Caco-2 (cell line): Measurements from ENCODE around the gene RNU7-1. TPM values are rescaled to one million over a fixed set of nuclear protein-coding genes. Genes with fewer than 3 reads are reported as not detected.

Experiments
- BruUV-seq: library from RNA; stranded (reverse); fragments of 400-500 nt; replicated peaks from 2 replicates; lab custom pipeline; 2021; lab: Mats Ljungman, UMichigan
- CTCF ChIA-PET: fragments of 300-600 bp; sonication (Branson Sonifier 250); formaldehyde crosslinking; loops from one replicate; lab custom pipeline; 2022; ENCODE audit warnings: antibody characterized with exemption; lab: Charles Lee
- POLR2A ChIA-PET: fragments of 300-600 bp; sonication (Branson Sonifier 250); formaldehyde crosslinking; loops from one replicate; lab custom pipeline; 2022; ENCODE audit warnings: antibody characterized with exemption; lab: Charles Lee
- DNase-seq, 2 experiments: peaks; one replicate each; pipeline versions ENCODE4 v3.0.0 to v3.0.0-alpha.2; 2020 to 2022
- H3K27me3 ChIP-seq: replicated peaks from 2 replicates; pipeline ENCODE4 v1.6.0; 2011; ENCODE audit warnings: low read length; ENCODE audit not compliant: control insufficient read depth, insufficient read depth
- H3K36me3 ChIP-seq: 2 replicates; pipeline ENCODE4 v1.5.1; 2011; ENCODE audit warnings: low read length; ENCODE audit not compliant: control insufficient read depth, insufficient read depth
- H3K4me1 ChIP-seq: fragments of 250-450 bp; sonication (Bioruptor Pico); 2 replicates; pipeline ENCODE4 v1.5.1; 2020; ENCODE audit warnings: mild to moderate bottlenecking
- H3K4me3 ChIP-seq: 2 replicates; pipeline ENCODE4 v1.5.1; 2011; ENCODE audit warnings: low read depth, mild to moderate bottlenecking, control low read depth, low read length
- H3K9me3 ChIP-seq: fragments of 250-450 bp; sonication (Bioruptor Pico); 2 replicates; pipeline ENCODE4 v1.5.1; 2020; ENCODE audit warnings: mild to moderate bottlenecking, moderate library complexity
- H3K27ac Mint-ChIP-seq: one replicate; pipeline ENCODE4 v1.8.0; 2022; ENCODE audit warnings: mixed read lengths; ENCODE audit not compliant: unreplicated experiment
- H3K27me3 Mint-ChIP-seq: one replicate; pipeline ENCODE4 v1.8.0; 2022; ENCODE audit warnings: mixed read lengths; ENCODE audit not compliant: insufficient read depth, unreplicated experiment
- H3K36me3 Mint-ChIP-seq: one replicate; pipeline ENCODE4 v1.8.0; 2022; ENCODE audit warnings: mild to moderate bottlenecking, mixed read lengths; ENCODE audit not compliant: insufficient read depth, unreplicated experiment
- H3K4me1 Mint-ChIP-seq: one replicate; pipeline ENCODE4 v1.8.0; 2022; ENCODE audit warnings: low read depth, mixed read lengths; ENCODE audit not compliant: unreplicated experiment
- H3K4me3 Mint-ChIP-seq: one replicate; pipeline ENCODE4 v1.8.0; 2022; ENCODE audit warnings: mild to moderate bottlenecking, moderate library complexity, mixed read lengths; ENCODE audit not compliant: unreplicated experiment
- H3K9me3 Mint-ChIP-seq: one replicate; pipeline ENCODE4 v1.8.0; 2022; ENCODE audit warnings: mixed read lengths; ENCODE audit not compliant: unreplicated experiment
- CTCF ChIP-seq, 2 experiments: fragments of 200-600 bp in 1 of 2; IDR thresholded peaks; 1 replicate in 1 of 2; 2 replicates in 1 of 2; pipeline versions ENCODE4 v1.5.1 to v1.8.0; 2011 to 2022; ENCODE audit warnings: antibody characterized with exemption in 1 of 2, control low read depth in 1 of 2, inconsistent platforms in 1 of 2, low read depth in 1 of 2, low read length in 1 of 2, mild to moderate bottlenecking in 1 of 2, moderate library complexity in 1 of 2; ENCODE audit not compliant: insufficient read depth in 1 of 2, severe bottlenecking in 1 of 2, unreplicated experiment in 1 of 2
- intact Hi-C: fragments of 100-400 bp; cut with micrococcal nuclease; formaldehyde crosslinking; loops from one replicate; pipeline ENCODE4 v1.10.0; 2022; ENCODE audit not compliant: unreplicated experiment
- total RNA-seq: library from RNA; stranded (reverse); gene quantifications from 2 replicates; pipeline ENCODE4 v1.2.3, GENCODE V29; 2022

Gene RNU7-1
- total RNA-seq, 1 experiment from 2014 or later, result not detected

GRCh38 chr12:6917491-6918231 is 26.0 kb upstream of the RNU7-1 start:
- Histone ChIP-seq H3K4me3 (no peak overlapping the region), H3K4me1 (peaks cover 14% of the 10 kb centered on the region), H3K27me3 (no peaks in the 10 kb centered on the region), H3K36me3 (peaks cover 1% of the 10 kb centered on the region), H3K9me3 (no peaks in the 10 kb centered on the region)
- CTCF ChIA-PET, result interaction anchor here (1.7 kb wide), 1 partner anchor 48 kb away, joined by 5 read pairs; no protein-coding TSS in a partner anchor
- Mint-ChIP-seq H3K9me3 (no peaks in the 10 kb centered on the region), H3K4me1 (peaks cover 9% of the 10 kb centered on the region), H3K27ac (no peak overlapping the region), H3K36me3 (peaks cover 7% of the 10 kb centered on the region), H3K4me3 (no peak overlapping the region), H3K27me3 (no peaks in the 10 kb centered on the region)
- POLR2A ChIA-PET, result interaction anchor here (1.2 to 1.3 kb wide), 2 partner anchors 26 to 65 kb away, joined by 4 to 6 read pairs; partner anchors contain the start of genes C12orf57, RNU7-1 and USP5
- intact Hi-C loops, result no loop called here
- BruUV-seq, result no TSS peak
- TF ChIP-seq CTCF (IDR thresholded peaks at IDR 0.05; ENCODE audit: insufficient read depth in 1 of 2, low read depth in 1 of 2, low read length in 1 of 2, severe bottlenecking in 1 of 2, unreplicated experiment in 1 of 2), result no peak
- DNase-seq, result no peak

GRCh38 chr12:6919588-6919987 is 24.0 kb upstream of the RNU7-1 start:
- BruUV-seq, result no TSS peak
- peaks cover 1% of the 10 kb centered on the region for H3K36me3 ChIP-seq
- H3K27me3 Mint-ChIP-seq, result no peaks in the 10 kb centered on the region
- POLR2A ChIA-PET, result interaction anchor here (0.6 kb wide), 1 partner anchor 194 kb away, joined by 11 read pairs; no protein-coding TSS in a partner anchor
- no peaks in the 10 kb centered on the region for H3K9me3 Mint-ChIP-seq
- no peaks in the 10 kb centered on the region for H3K27me3 ChIP-seq
- peaks cover 7% of the 10 kb centered on the region for H3K36me3 Mint-ChIP-seq
- intact Hi-C loops, result no loop called here
- no peak overlapping the region for H3K27ac Mint-ChIP-seq
- peaks cover 11% of the 10 kb centered on the region for H3K4me1 ChIP-seq
- TF ChIP-seq CTCF (IDR thresholded peaks at IDR 0.05; ENCODE audit: insufficient read depth in 1 of 2, low read depth in 1 of 2, low read length in 1 of 2, severe bottlenecking in 1 of 2, unreplicated experiment in 1 of 2), result no peak
- H3K4me3 Mint-ChIP-seq, result no peak overlapping the region
- no peak for DNase-seq
- CTCF ChIA-PET, result no interaction called here
- no peak overlapping the region for H3K4me3 ChIP-seq
- peaks cover 5% of the 10 kb centered on the region for H3K4me1 Mint-ChIP-seq
- H3K9me3 ChIP-seq, result no peaks in the 10 kb centered on the region

GRCh38 chr12:6921539-6921938 is 22.1 kb upstream of the RNU7-1 start:
- CTCF ChIA-PET, result interaction anchor here (0.6 kb wide), 1 partner anchor 1837 kb away, joined by 3 read pairs; no protein-coding TSS in a partner anchor
- no peaks in the 10 kb centered on the region for H3K27me3 Mint-ChIP-seq
- TF ChIP-seq CTCF (IDR thresholded peaks at IDR 0.05; ENCODE audit: insufficient read depth in 1 of 2, low read depth in 1 of 2, low read length in 1 of 2, severe bottlenecking in 1 of 2, unreplicated experiment in 1 of 2), result no peak
- H3K27ac Mint-ChIP-seq, result no peak overlapping the region
- intact Hi-C loops, result no loop called here
- DNase-seq, result no peak
- no peaks in the 10 kb centered on the region for H3K9me3 ChIP-seq
- peaks cover 6% of the 10 kb centered on the region for H3K36me3 Mint-ChIP-seq
- peaks cover 23% of the 10 kb centered on the region for H3K4me1 Mint-ChIP-seq
- H3K36me3 ChIP-seq, result peaks cover 1% of the 10 kb centered on the region
- H3K4me3 Mint-ChIP-seq, result no peak overlapping the region
- BruUV-seq, result no TSS peak
- H3K9me3 Mint-ChIP-seq, result no peaks in the 10 kb centered on the region
- H3K4me3 ChIP-seq, result no peak overlapping the region
- no peaks in the 10 kb centered on the region for H3K27me3 ChIP-seq
- H3K4me1 ChIP-seq, result peaks cover 16% of the 10 kb centered on the region
- POLR2A ChIA-PET, result no interaction called here
